Measurements from ENCODE around the gene FUCA2.

FUCA2 gene

DNA sequence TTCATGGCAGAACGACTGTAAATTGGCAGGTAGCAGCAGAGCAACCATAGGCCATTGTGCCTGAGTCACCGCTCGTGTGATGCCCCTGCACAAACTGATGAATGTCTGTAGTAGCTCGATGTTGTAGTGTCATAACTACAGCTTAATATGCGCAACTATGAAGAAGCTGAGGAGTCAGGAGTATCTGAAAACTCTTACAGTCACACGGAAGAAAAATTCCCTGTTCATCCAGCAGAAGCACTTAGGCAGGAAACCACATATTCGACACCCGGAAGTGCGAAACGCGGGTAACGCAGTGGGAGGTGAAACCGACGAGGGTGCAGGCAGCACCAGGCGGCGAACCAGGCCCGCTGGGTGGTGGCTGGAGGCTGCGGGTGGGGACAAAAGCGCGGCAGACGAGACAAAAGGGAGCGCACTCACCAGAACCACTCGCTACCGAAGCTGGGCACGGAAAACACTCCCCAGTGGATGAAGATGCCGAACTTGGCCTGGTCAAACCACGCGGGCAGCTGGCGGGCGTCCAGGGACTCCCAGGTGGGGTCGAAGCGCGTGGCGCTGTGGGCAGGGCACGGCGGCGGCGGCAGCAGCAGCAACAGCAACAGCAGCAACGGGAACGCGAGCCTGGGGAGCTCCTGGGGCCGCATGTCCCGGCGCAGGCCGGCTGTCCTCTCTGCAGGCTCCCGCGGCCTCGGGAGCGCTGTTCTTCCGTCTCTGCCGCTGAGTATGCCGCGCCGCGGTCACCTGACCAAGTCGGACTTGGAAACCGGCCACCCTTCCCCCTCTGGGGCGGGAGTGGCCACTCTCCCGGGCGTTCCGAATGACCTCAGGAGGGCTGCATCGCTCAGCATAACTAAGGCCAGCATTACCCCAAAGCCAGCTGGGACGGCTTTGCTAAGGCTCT, at the start of gene FUCA2:
Gene FUCA2, minus strand, starts transcription at position 730 of the 901 bp plus-strand sequence. Its CDS starts 86 bp downstream, at position 644.
- DNase-seq, result no peak

DNA sequence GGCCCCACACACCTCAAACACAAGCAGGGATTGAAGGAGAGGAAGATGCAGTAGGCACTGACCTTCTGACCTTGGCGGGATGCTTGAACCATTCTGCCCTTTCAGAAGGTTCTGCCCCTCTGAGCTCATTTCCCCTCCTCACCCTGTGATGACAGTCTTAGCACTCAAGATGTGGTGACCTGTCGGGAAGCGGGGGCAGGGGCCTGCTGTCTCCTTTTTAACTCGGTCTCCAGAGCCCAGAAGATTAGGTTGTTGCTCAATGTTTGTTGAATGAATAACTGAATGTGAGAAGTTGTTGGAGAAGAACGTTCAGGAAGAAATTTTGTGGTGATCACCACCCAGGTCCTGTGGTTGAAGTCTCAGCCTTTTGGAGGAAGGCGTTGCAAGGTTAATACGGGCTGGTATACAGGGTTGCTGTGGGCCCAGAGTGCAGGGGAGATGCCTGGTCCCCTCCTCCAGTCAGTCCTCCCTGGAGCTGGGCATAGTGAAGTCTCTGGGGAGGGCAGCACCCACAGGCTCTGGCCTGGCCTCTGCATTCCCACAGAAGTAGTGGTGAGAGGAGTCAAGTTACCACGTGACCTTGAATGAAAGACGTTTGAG, 49.7 kb upstream of the FUCA2 start:
- DNase-seq, result no peak

DNA sequence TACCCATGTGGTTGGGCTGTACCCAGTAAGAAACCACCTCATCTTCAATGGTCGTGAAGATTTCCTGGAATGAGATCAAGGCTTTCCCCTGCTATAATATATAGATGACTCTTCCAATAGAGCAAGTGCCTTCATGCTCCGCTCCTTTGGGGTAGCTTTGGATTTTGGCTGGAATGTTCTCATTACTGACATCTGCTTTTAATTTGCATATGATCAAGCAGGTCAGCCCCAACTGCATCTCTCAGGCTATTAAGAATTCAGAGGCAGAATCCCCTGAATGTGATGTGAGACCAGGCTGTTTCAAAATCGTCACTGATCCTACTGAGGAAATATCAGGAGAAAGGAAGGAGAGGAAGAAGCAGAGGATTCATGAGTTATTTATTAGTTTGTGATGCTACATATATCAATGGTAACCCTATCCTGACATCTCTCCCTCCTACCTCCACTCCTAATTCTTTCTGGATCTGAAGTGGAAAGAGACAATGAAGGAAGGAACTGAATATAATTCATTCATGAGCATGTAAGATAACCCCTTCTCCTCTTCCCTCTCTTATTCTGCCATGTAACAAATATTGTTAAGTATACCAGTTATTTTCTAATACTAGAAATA, 47.6 kb upstream of the FUCA2 start:
- no peak for DNase-seq

DNA sequence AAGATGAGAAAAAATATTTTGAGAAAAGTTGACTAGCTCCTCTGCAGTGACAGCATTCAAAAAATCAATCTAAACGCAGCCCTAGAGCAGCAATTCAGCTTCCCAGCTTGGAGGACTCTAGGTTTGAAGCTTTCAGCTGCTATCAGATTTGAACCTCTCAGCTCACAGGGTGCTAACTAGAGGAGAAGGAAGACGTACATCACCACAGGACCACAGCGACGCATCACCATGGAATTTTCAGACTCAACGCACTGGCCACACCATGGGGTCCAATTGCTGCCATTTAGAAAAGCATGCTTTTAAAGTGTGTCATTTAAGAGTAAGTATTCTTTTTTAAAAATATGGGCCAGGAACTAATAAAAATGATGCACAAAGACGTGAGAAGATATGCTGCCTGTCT, 45.0 kb upstream of the FUCA2 start:
- DNase-seq, result no peak

DNA sequence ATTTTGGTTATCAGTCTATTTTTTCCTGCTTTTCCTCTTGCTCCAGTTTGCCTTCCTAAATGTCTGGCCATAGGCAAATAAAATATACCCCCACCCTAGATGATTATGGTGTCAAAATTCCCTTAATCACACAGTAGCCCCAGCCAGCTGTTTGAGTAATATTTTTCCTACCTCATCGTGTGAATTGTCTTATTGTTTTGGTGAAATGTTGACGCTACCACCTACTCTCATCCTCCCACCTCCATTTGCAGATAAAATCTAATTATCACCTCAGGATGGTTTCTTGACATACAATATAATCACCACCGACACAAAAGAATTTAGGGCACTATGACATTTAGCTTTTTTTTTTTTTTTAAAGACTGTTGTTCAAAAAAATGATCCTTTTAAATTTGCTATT, 44.1 kb upstream of the FUCA2 start:
- no peak for DNase-seq

- DNase-seq, result no peak
These were observed 43.6 kb upstream of the FUCA2 start for GRCh38 chr6:143555071-143555492.

DNA sequence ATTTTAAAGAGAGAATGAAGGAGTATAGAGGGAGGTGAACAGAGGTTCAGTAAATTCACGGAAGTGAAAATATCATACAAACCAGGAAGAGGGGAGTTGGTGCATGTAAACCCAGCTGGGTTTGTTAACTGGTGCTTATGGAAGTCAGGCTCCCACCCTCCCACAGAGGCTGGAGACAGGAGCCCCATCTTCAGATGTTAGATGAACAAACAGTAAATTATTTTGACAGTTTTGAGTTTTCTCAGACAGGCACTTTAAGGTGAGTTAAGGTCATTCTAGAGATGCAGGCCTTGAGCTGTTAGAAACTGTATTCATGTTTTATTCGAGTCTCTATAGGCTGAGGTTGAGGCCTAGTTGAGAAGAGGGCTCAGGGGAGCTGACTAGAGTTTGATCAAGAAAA, 41.8 kb upstream of the FUCA2 start:
- no peak for DNase-seq

DNA sequence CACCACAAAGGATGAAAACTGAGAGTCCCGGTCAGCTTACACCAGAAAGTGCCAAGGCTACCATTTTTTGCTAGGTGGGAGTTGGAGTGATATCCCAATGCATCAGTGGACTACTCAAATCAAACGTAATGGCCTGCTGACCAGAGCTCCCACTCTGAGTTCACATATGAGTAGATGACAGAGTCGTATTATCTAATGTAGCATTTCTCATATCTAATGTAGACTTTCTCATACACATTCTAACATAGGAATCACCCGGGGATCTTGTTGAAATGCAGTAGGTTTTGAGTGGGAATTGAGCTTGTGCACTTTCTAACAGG, 38.4 kb upstream of the FUCA2 start:
- DNase-seq, result no peak

GRCh38 chr6:143549221-143549948, 37.9 kb upstream of the FUCA2 start:
- no peak for DNase-seq

GRCh38 chr6:143546599-143546998, 35.1 kb upstream of the FUCA2 start:
- no peak for DNase-seq

GRCh38 chr6:143545976-143546547, 34.5 kb upstream of the FUCA2 start:
- no peak for DNase-seq

- DNase-seq, result no peak
These were observed 33.6 kb upstream of the FUCA2 start for GRCh38 chr6:143545165-143545564.

DNA sequence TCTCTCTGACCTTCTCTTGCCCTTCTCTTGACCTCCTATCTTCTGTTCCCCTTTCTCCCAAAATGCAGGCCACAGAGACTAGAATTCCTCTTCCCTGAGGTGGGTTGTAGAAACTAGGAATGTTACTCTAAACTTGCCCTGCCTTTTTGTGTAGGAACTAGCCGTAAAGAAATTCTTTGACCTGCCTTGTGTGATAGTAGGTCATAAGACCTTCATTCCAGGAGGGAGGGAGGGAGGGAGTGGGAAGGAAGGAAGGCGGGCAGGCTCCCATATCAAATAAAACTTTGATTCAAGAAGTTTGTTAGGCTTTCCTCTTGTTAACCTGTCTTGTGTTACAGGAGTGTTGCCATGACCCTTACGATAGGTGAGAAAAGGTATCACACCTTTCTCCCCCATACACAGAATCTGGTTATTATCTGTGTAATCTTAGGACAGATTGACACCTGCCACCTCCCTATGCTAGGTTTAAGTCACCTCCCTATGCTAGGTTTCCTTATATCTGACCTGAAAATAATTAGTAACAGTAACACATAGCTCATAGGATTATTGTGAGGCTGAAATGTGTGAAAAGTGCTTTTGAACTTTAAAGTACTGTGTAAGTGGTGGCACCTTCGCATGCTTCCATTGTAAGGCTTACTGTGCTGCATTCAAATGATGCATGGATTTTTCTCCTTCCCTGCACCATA, 32.6 kb upstream of the FUCA2 start:
- DNase-seq, result no peak

- DNase-seq, result no peak
These were observed 31.9 kb upstream of the FUCA2 start for GRCh38 chr6:143543435-143543834.

GRCh38 chr6:143542888-143543287, 31.4 kb upstream of the FUCA2 start:
- DNase-seq, result no peak

GRCh38 chr6:143540192-143540591, 28.7 kb upstream of the FUCA2 start:
- DNase-seq, result no peak

DNA sequence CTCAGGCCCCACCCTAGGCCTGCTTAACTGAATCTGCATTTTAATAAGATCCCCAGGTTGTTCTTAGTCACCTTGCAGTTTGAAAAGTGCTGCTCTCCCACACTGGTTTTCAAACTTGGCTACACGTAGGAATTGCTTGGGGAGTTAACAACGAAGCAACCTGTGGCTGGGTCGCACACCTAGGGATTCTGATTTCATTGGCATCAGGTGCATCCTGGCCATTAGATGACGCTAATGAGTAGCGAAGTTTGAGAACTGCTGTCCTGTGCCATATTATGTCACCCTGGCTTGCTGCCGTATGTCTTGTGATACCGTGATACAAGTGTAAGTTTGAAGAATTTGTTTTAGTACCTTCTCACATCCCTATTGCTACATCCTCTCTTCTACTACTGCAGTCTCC, 28.2 kb upstream of the FUCA2 start:
- DNase-seq, result no peak

- no peak for DNase-seq
These were observed 27.6 kb upstream of the FUCA2 start for GRCh38 chr6:143539106-143539505.

DNA sequence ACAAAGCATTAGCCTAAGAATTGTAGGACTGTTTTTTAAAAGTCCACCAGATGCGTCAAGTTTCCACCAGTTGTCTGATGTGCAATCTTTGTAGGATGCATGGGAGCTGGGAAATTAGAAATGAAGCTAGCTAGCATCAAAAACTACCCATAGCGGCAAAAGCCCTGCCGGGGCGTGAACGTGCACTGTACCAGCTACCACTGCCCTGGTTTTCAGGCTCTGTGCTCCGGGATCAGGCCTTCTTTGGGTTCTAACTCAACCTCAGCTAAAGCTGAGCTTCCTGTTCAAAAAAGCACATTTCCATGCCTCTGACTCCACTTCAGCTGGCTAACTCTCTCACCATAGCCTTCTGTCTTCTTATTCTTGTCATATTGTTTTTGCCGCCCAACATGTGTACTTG, 26.9 kb upstream of the FUCA2 start:
- DNase-seq, result no peak

- DNase-seq, result peak; percentile 5
These were observed 25.6 kb upstream of the FUCA2 start for GRCh38 chr6:143536866-143537691.

DNA sequence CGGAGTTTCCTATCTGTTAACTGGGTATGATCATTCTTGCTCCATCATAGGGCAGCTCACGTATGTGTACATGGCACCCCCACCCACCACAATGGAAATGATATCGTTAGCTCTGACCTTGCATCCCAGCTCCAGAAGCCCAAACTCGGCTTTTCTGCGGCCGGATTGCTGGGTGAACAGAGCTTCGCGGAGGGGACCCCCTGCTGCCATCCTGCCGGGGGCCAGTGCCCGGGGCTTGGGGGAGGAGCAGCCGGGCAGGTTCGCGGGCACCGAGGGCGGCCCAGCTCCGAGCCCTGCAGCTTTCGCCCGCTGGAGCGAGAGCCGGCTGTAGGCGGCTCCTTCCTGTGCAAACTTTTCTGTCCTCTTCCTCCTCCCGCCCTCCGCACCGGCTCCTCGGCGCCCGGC, 24.9 kb upstream of the FUCA2 start:
- DNase-seq, result no peak

DNA sequence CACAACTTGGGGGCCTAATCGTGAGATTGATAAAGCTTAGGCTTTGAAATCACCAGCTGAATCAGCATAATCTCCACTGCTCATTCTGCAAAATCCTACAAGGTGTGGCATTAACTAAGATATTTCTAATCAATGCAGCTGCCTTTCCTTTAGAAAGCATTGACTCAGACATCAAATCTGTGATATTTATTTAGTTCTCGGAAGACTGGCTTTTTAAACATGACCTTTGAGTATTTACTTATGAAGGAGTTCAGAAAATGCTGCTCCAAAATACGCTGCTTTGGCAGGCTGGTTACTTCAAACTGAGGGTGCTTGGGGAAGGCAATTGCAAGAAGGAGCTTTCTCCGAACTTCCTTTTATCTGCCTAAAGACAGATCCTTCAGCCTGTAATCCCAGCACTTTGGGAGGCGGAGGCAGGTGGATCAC, 23.7 kb upstream of the FUCA2 start:
- DNase-seq, result no peak

Data from SIG-M5 (cell line).